ENCODE data around the gene PLCG1.

Gene PLCG1

DNA sequence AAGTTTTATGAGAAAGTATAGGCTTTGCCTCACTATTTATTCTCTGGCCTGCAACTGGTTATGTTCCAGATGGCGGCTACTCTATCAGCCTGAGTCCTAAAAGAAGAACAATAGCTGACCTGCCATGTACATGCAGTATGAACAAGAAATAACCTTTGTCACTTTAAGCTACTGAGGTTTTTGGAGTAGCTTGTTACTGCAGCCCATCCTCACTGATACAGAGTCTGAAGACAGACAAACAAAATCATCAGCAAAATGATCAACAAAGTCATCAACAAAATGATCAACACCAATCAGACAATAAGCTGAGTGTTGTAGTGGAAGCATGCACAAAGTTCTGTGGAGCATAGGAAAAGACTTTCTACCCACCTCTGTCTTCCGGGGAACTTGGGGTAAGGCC, 82.5 kb downstream of the PLCG1 start:
- no peak for DNase-seq

DNA sequence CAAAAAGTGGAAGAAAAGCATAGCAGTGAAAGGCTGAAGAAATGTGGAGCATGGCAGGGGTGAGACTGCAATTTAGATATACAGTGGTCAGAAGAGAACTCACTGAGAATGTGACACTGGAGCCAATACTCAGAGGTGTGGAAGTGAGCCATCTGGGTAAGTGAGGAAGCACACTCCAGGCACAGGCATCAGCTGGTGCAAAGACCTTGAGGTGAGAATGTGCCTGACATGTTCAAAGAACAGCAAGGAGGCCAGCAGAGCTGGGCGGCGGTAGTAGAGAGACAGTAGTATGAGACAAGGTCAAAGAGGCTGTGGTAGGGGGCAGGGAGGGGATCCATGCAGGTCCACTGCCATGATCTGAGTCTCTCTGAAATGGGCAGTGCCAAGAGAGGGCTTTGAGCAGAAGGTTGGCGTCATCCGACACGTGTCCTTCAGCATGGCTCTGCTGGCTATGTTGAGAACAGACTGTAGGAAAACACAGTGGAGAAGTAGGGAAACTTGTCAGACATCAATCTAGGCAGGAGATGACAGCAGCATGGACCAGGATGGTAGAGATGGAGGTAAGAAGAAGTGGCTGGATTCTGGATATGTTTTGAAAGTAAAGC, 84.4 kb downstream of the PLCG1 start:
- no peak for DNase-seq

DNA sequence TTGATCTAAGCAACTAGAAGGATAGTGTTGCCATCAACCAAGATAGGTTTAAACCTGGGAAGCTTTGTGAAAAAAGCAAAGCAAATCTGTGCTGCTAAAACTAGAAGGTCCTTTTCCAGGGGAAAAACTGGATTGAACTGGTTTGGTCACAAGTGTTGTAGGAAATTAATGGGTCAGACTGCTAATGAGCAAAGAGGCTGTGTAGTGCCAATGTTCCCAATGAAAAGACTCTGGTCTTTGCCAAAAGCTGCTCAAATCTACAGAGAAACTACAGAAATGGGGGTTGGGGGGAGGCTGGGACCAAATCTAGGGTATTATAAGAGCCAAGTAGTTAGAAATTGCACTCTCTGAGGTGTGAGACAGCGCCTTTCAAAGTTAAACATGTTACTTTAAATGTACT, 85.0 kb downstream of the PLCG1 start:
- no peak for DNase-seq

DNA sequence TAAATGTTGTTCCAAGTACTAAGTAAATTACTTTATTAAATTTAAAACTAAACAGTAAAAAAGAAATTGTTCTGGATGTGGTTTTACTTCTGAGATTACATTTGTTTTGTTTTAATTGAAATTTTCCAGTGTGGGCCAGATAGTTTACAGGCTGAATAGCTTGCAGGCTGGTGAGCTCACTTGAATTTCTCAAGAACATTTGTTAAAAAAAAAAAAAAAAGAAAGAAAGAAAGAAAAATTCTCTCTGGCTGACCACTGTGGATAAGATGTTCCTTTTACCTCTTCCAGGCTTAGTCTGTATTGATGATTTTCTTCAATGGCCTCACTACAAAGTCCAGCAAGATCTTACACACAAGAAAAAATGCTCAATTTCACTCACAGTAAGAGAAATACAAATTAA, 85.4 kb downstream of the PLCG1 start:
- no peak for DNase-seq

DNA sequence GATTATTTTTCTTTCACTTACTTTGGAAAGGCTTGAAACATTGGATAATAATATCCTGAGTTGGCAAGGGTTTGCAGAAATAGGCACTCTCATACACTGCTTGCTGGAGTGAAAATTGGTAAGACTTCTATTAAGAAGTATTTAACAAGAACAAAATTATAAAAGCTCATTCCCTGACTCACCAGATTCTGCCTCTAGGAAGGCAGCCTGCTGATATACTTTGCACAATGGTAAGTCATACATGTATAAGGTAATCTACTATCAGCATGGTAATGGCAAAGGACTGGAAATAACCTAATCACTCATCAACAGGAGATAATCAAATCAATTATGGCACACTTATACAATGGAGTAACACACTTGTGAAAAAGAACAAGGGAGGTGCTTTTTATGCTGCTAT, 85.8 kb downstream of the PLCG1 start:
- no peak for DNase-seq

DNA sequence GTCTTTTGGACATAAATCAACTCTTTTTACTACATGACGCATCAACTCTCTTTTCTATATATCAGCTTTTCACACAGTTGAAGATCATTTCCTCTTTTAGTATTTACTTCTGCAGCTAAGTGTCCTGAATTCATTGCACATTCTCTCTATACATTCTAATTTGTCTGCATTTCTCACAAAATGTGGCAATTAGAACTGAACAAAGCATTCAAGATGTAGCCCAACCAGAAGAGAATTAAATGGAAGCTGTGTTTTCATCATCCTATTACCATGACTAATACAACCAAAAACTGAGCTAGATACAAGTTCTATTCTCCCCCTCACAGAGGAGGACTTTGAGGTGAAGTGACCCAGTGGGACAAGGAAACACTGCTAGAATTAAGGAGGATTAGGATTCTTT, 86.9 kb downstream of the PLCG1 start:
- DNase-seq = no peak

DNA sequence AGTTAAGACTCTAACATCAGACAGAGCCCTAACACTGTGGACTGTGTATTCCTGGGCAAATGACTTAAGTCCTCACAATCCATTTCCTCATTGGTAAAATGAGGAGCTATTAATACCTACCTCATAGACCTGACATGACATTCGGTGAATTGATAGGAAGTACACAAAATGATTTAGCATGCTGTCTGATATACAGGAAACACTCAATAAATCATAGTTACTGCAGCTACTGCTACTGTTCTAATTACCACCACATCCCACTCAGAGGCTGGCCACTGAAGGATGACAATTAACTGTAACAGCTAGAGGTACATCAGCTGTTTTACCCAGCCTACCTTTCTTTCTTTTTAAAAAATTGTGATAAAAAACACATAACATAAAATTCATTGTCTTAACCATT, 87.7 kb downstream of the PLCG1 start:
- no peak for DNase-seq

DNA sequence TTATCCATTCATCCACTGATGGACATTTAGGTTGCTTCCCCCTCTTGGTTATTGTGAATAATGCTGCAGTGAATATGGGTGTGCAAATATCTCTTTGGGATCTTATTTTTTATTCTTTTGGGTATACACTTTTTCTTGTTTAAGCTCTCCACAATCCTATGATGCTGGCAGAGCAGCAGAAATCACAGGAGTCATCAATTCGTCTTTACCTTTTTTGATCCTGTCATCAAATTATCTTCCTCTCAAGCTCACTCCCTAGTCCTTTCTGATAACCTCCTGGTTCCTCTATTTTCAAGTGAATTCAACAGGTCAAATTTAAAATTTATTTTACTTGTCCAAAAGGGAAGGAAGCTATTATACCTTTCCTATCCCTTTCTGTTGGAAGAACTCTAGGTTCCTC, 89.1 kb downstream of the PLCG1 start:
- DNase-seq = no peak

Measured in NCI-H146 (cell line).